Nephron progenitor cell (in vitro differentiated cells): ENCODE results near the gene KIF6.

Source experiments
- DNase-seq: peaks from one replicate; pipeline ENCODE4 v3.0.0; 2021
- H3K27ac Mint-ChIP-seq: 2 replicates; pipeline ENCODE4 v1.8.0; 2021; ENCODE audit warnings: mild to moderate bottlenecking, moderate library complexity, mixed read lengths
- H3K27me3 Mint-ChIP-seq: 2 replicates; pipeline ENCODE4 v1.8.0; 2021; ENCODE audit warnings: mild to moderate bottlenecking, low read depth, mixed read lengths; ENCODE audit not compliant: poor library complexity
- H3K36me3 Mint-ChIP-seq: 2 replicates; pipeline ENCODE4 v1.8.0; 2021; ENCODE audit warnings: low read depth, mixed read lengths
- H3K4me1 Mint-ChIP-seq: 2 replicates; pipeline ENCODE4 v1.8.0; 2021; ENCODE audit warnings: mixed read lengths
- H3K4me3 Mint-ChIP-seq: 2 replicates; pipeline ENCODE4 v1.8.0; 2021; ENCODE audit warnings: mild to moderate bottlenecking, moderate library complexity, mixed read lengths
- H3K9me3 Mint-ChIP-seq: 2 replicates; pipeline ENCODE4 v1.8.0; 2021; ENCODE audit warnings: mild to moderate bottlenecking, moderate library complexity, mixed read lengths
- TF ChIP-seq, protein P1 (sequence below): fragments of 200-600 bp; sonication (generic); IDR thresholded peaks from 2 replicates; pipeline ENCODE4 v1.5.0; 2021; ENCODE audit warnings: antibody characterized with exemption

KIF6 gene

GRCh38 chr6:39342692-39343395 lies 382.4 kb downstream of the KIF6 start:
- peaks cover 25% of the 10 kb centered on the region for H3K4me1 Mint-ChIP-seq
- H3K9me3 Mint-ChIP-seq: no peaks in the 10 kb centered on the region
- DNase-seq: no peak
- peaks cover 7% of the 10 kb centered on the region for H3K27me3 Mint-ChIP-seq
- TF ChIP-seq, protein P1, sequence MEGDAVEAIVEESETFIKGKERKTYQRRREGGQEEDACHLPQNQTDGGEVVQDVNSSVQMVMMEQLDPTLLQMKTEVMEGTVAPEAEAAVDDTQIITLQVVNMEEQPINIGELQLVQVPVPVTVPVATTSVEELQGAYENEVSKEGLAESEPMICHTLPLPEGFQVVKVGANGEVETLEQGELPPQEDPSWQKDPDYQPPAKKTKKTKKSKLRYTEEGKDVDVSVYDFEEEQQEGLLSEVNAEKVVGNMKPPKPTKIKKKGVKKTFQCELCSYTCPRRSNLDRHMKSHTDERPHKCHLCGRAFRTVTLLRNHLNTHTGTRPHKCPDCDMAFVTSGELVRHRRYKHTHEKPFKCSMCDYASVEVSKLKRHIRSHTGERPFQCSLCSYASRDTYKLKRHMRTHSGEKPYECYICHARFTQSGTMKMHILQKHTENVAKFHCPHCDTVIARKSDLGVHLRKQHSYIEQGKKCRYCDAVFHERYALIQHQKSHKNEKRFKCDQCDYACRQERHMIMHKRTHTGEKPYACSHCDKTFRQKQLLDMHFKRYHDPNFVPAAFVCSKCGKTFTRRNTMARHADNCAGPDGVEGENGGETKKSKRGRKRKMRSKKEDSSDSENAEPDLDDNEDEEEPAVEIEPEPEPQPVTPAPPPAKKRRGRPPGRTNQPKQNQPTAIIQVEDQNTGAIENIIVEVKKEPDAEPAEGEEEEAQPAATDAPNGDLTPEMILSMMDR: no peak
- H3K27ac Mint-ChIP-seq: peak overlapping the region; percentile 78
- H3K4me3 Mint-ChIP-seq: no peak overlapping the region
- no peaks in the 10 kb centered on the region for H3K36me3 Mint-ChIP-seq

DNA sequence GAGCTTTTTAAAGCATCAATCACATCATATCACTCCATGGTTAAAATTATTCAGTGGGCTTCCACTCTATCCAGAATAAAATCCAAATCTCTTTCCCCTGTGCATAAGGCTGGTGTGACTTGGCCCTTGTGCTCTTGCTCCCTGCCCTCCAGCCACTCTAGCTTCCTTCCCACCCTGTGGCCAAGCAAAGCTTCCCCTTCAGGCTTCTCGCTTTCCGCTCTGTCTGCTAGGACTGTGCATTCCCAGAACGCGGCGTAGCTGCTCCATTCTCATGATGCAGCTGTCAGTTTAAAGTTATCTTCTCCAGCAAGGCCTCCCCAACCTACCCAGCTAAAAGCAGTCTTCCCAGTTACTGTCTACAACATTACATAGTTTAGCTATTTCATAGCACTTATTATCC lies 383.3 kb downstream of the KIF6 start:
- Mint-ChIP-seq H3K36me3 (no peaks in the 10 kb centered on the region), H3K9me3 (no peaks in the 10 kb centered on the region), H3K27ac (no peak overlapping the region), H3K4me3 (no peak overlapping the region), H3K4me1 (peaks cover 27% of the 10 kb centered on the region), H3K27me3 (peaks cover 8% of the 10 kb centered on the region)
- DNase-seq: no peak
- TF ChIP-seq, protein P1: no peak

- peaks cover 33% of the 10 kb centered on the region for H3K4me1 Mint-ChIP-seq
- no peaks in the 10 kb centered on the region for H3K9me3 Mint-ChIP-seq
- no peak for DNase-seq
- peaks cover 10% of the 10 kb centered on the region for H3K27me3 Mint-ChIP-seq
- no peak overlapping the region for H3K4me3 Mint-ChIP-seq
- H3K36me3 Mint-ChIP-seq: no peaks in the 10 kb centered on the region
- TF ChIP-seq, protein P1: no peak
- no peak overlapping the region for H3K27ac Mint-ChIP-seq
These were observed 383.9 kb downstream of the KIF6 start for GRCh38 chr6:39341352-39341751.

DNA sequence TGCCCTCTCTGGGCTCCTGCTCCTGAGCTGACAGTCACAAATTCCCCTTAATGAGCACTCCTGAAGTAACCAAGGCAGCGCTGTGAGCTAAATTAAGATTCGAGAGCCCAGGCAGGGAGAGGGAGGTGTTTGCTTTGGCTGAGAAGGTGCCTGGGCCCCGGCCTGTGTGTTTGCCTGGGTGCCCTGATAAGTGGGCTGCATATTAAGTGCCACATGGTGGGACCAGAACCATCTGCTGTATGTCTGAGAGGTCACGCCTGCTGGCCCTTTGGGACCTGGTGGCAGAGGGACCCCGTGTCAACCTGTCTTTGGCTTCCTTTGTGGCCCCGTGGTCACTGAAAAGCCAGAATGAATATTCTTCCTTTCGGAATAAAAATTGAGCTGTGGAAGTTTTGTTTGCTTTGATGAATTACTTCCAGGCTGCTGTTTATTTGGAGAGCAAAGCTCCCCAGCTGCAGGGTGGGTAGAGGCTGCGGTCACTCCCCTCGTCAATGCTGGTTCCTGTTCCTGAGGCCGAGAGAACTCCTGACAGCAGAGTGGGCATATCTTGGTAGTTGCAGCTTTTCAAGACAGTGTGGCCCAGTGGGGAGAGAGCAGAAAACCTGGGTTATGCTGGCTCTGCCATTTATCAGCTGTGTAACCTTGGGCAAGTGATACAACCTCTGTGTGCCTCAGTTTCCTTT lies 385.2 kb downstream of the KIF6 start:
- no peaks in the 10 kb centered on the region for H3K9me3 Mint-ChIP-seq
- peak overlapping the region; percentile 70 for H3K27ac Mint-ChIP-seq
- H3K27me3 Mint-ChIP-seq: peaks cover 7% of the 10 kb centered on the region
- no peaks in the 10 kb centered on the region for H3K36me3 Mint-ChIP-seq
- TF ChIP-seq, protein P1: no peak
- peak overlapping the region; percentile 30 for H3K4me3 Mint-ChIP-seq
- no peak for DNase-seq
- peaks cover 34% of the 10 kb centered on the region for H3K4me1 Mint-ChIP-seq

DNA sequence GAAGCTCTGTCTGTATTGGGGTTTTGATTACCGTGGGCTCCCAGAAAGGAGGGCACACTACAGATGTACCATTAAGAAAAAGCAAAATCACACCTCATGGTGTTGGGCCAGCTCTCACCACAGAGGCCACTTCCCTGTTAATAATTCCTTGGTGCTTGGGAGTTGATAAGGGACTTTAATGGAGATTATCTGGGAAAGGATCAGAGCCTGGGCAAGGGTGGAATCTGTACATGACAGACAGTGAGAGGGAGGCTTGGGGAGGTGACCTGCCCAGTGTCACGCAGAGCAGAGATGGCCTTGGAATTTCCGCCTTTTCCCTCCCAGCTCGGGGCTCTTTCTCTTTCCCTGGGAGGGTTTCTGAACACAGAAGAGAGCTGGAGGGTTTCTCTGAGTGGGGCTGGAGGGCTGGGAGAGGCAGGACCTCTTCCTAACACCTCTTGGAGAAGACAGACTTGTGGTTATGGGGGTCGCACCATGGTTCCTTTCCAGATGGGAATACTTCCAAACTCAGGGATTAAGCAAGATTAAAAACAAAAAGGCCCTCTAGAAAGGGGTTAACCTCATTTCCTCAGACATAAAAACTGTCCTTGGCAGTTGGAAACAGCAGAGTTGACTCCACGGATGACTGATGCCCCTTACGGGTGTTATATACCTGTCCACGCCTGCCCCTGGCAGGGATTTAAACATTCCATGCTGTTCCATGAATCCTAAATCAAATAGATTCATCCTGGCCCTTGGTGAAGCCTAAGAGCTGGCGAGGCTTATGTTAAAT lies 385.9 kb downstream of the KIF6 start:
- Mint-ChIP-seq H3K4me3 (peak overlapping the region; percentile 30), H3K4me1 (peaks cover 27% of the 10 kb centered on the region), H3K27ac (peak overlapping the region; percentile 70), H3K36me3 (no peaks in the 10 kb centered on the region), H3K27me3 (peaks cover 7% of the 10 kb centered on the region), H3K9me3 (no peaks in the 10 kb centered on the region)
- TF ChIP-seq, protein P1: no peak
- no peak for DNase-seq
